MV-4-11 (cell line): Measurements from ENCODE around the gene RTBDN.

Experiments used
- DNase-seq: peaks from one replicate; lab custom pipeline; 2025; lab: John Stamatoyannopoulos, UW

Gene RTBDN

GRCh38 chr19:12834566-12834943, at the start of gene RTBDN:
RTBDN (minus strand) TSS chr19:12834579; CDS start chr19:12829979, 4,600 bp downstream.
- no peak for DNase-seq

- DNase-seq, result no peak
Measured at GRCh38 chr19:12882589-12882988, 48.2 kb upstream of the RTBDN start.

DNA sequence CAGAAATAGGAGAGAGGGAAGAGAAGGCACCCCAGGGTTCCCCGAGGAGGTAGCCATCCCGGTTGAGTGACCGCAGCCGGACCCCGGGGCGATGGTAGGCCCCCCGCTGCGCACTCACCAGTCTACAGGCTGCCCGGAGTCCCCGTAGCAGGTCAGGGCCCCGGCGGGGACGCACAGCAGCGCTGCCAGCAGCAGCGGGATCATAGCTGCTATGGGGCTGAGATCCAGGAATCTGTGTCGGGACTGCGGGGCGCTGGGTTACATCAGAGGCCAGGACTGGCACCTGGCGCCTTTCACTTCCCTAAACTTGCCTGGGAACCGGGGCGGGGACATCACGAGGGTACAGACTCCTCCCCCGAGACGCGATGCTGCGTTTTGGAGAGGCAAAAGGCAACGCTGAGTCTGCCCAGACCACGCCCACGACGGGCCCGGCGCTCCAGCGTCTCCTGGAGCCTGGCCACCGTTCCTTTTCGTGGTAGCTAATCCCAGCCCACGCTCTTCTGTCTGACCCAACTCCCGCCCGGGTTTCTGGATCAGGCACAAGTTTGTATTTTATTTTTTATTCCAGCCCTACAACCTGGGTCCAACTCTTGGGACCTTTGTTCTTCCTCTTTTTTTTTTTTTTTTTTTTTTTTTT, 46.9 kb upstream of the RTBDN start, which contains the start of gene DNASE2:
TSS of gene DNASE2 (minus strand) at position 278 of the 637 bp plus-strand sequence. CDS start at position 204, 74 bp downstream.
- DNase-seq, result peak; percentile 99

- DNase-seq, result no peak
Measured at GRCh38 chr19:12880551-12881171, 46.3 kb upstream of the RTBDN start.

- no peak for DNase-seq
Measured at GRCh38 chr19:12875086-12875485, 40.7 kb upstream of the RTBDN start.

DNA sequence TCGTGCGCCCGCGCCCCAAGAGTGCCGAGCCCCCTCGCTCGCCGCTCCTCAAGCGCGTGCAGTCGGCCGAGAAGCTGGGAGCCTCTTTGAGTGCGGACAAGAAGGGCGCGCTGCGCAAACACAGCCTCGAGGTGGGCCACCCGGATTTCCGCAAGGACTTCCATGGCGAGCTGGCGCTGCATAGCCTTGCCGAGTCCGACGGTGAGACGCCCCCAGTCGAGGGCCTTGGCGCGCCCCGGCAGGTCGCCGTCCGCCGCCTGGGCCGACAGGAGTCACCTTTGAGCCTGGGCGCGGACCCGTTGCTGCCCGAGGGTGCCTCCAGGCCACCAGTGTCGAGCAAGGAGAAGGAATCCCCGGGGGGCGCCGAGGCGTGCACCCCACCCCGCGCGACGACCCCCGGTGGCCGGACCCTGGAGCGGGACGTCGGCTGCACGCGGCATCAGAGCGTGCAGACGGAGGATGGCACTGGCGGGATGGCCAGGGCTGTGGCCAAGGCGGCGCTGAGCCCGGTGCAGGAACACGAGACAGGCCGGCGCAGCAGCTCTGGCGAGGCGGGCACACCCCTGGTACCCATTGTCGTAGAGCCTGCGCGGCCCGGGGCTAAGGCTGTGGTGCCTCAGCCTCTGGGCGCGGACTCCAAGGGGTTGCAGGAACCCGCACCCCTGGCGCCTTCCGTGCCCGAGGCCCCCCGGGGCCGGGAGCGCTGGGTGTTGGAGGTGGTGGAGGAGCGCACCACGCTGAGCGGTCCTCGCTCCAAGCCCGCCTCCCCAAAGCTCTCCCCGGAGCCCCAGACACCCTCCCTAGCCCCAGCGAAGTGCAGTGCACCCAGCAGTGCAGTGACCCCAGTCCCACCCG, 39.7 kb upstream of the RTBDN start:
- DNase-seq, result no peak

DNA sequence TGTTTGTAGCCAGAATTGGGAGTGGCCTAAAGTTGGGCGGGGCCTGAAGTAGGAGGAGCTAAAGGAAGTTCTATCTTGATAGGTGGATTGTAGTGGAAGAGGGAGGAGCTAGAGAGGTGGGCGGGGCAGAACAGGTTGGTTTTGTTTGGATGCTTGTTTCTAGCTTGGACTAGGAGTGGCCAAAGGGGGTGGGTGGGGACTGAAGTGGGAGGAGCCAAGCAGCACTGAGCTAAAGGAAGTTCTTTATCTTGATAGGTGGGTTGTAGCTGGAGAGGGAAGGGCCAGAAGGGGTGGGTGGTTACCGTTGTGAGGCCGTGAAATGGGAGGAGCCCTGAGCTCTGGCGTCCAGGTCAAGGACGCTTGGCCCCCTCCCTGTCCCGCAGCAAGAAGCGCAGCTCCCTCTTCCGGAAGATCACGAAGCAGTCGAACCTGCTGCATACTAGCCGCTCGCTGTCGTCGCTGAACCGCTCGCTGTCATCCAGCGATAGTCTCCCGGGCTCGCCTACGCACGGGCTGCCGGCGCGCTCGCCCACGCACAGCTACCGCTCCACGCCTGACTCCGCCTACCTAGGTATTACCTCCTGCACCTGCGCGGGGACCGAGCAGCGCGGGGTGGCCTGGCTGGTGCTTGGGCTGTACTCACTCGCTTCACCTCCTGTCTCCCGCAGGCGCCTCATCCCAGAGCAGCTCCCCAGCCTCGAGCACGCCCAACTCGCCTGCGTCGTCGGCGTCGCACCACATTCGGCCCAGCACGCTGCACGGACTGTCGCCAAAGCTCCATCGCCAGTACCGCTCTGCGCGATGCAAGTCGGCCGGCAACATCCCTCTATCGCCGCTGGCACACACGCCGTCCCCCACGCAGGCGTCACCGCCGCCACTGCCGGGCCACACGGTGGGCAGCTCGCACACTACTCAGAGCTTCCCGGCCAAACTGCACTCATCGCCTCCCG, 38.8 kb upstream of the RTBDN start:
- DNase-seq, result peak; percentile 28

- DNase-seq, result no peak
Measured at GRCh38 chr19:12872255-12872654, 37.9 kb upstream of the RTBDN start.

DNA sequence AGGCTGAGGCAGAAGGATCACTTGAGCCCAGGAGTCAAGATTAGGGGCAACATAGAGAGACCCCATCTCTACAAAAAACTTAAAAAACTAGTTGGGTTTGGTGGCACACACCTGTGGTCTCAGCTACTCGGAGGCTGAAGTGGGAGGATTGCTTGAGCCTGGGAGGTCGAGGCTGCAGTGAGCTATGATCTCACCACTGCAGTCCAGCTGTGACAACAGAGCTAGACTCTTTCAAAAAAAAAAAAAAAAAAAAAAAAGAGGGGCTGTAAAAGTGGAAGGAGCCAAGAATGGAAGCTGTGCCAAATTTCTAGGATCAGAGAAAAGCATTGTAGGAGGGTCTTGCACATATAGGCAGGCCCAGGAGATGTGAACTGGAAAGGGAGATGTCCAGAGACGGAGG, 37.3 kb upstream of the RTBDN start:
- no peak for DNase-seq

DNA sequence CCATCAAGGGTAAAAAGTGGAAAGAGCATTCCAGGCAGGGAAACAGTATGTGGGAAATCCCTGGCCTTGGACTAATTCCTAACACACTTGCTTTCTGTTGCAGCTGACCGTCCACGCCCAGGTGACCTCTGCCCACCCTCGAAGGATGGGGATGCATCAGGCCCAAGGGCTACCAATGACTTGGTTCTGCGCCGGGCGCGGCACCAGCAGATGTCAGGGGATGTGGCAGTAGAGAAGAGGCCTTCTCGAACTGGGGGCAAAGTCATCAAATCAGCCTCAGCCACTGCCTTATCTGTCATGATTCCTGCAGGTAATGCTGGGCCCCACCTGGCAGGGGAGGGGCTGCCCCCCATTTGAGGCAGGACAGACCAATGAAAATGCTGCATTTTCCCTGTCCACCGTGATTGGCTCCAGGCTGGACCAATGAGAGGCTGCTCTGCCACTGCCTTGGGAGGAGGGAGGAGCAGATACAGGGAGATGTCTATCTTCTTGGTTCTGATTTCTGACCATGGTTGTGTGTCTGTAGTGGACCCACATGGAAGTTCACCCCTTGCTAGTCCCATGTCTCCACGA, 34.2 kb upstream of the RTBDN start:
- no peak for DNase-seq

GRCh38 chr19:12867120-12868099, 33.0 kb upstream of the RTBDN start:
- no peak for DNase-seq

DNA sequence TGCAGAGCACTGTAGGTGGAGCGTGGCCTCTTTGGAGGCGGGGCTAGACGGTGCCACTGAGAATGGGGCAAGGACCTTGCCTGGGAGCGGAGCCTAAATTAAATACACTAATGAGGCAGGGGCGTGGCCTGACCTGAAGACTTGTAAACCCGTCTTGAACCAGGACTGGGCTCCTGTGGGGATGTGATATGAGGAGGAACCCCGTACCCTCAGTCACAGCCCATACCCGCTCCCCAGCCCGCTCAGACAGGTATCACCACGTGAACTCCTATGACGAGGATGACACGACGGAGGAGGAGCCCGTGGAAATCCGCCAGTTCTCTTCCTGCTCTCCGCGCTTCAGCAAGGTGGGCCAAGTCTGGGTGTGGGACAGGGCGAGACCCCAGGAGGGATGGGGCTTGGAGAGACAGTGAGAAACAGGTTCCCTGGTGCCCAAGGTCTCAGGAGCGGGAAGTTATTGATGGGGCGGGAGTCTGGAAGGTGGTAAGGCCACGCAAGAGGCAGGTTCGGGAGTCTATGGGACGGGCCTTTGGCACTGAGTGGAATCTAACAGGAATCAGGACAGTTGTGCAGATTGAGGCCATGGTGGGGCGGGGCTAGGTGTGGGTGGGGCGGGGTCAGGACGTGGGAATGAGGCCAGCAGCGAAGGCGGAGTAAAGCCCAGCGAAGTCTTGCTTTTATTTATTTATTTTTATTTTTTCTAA, 32.2 kb upstream of the RTBDN start:
- no peak for DNase-seq

DNA sequence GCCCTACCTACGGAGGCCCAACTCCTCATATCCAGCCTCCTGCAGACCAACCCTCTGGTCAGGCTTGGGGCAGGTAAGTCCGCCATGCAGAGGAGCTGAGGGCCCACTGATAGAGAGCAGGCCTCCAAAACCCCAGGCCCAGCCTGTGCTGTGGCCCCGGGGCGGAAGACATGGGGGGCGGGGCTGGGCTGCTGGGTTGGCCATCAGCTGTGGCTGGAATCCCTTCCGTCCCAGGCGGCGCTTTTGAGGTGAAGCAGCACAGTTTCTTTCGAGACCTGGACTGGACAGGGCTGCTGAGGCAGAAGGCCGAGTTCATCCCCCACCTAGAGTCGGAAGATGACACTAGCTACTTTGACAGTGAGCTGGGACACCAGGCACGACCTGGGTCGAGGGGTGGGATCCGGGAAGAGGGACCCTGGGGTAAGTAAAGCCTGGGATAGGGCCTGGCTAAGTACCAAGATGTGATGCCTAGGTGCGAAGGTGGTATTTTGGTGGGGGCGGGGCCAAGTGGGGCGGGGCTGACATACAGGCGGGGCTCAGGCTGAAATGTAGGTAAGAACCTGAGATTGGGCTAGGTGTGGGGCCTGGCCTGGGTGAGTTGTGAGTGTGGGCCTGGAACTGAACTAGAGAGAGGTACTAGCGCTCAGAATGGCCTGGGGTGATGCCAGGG, 31.5 kb upstream of the RTBDN start:
- DNase-seq, result no peak

DNA sequence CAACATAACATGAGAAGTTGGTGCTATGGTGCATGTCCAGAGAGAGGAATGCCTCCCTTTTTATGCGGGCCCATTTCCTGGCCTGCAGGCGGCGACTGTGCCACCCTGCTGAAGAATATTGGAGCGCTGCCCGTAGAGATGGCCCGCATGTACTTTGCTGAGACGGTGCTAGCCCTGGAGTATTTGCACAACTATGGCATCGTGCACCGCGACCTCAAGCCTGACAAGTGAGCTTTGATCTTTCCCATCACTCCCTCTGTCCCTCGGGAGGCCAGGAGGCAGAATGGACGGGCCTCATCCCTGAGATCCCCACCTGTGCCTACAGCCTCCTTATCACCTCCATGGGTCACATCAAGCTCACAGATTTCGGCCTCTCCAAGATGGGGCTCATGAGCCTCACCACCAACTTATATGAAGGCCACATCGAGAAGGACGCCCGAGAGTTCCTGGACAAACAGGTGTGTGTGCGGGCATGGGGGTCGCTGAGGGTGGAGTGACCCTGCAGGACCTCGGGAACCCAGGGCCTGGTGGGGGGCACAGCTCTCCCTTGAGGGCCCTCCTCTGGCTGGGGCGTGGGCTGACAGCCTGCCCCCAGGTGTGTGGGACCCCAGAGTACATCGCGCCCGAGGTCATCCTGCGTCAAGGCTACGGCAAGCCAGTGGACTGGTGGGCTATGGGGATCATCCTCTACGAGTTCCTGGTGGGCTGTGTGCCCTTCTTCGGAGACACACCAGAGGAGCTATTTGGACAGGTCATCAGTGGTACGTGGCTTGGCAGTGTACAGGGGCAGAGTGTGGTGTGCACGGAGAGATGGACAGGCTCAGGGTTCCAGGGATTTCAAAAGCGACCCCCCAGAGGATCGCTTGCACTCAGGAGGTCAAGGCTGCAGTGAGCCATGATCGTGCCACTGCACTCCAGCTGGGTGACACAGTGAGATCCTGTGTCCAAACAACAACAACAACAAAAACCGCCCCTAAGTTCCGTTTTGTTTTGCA, 30.6 kb upstream of the RTBDN start:
- DNase-seq, result no peak

DNA sequence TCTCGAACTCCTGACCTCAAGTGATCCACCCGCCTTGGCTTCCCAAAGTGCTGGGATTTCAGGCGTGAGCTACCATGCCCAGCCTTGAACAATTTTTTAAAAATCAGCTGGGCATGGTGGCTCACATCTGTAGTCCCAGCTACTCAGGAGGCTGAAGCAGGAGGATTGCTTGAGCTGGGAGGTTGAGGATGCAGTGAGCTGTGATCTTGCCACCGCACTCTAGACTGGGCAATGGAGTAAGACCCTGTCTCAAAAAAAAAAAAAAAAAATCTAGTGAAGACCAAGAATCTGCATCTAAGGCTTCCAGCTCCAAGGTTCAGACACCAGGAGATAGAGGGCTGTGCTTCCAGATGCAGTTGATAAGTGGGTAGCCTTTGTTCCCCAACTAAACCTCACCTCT, 29.8 kb upstream of the RTBDN start:
- DNase-seq, result no peak

DNA sequence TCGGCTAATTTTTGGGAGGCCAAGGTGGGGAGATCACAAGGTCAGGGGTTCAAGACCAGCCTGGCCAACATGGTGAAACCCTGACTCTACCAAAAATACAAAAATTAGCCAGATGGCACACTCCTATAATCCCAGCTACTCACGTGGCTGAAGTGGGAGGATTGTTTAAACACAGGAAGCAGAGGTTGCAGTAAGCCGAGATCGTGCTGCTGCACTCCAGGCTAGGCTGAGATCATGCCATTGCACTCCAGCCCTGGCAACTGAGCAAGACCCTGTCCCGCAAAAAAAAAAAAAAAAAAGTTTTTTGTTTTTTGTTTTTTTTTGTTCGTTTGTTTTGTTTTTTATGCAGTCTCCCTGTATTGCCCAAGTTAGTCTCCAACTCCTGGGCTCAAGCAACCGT, 25.2 kb upstream of the RTBDN start:
- DNase-seq, result peak; percentile 32

DNA sequence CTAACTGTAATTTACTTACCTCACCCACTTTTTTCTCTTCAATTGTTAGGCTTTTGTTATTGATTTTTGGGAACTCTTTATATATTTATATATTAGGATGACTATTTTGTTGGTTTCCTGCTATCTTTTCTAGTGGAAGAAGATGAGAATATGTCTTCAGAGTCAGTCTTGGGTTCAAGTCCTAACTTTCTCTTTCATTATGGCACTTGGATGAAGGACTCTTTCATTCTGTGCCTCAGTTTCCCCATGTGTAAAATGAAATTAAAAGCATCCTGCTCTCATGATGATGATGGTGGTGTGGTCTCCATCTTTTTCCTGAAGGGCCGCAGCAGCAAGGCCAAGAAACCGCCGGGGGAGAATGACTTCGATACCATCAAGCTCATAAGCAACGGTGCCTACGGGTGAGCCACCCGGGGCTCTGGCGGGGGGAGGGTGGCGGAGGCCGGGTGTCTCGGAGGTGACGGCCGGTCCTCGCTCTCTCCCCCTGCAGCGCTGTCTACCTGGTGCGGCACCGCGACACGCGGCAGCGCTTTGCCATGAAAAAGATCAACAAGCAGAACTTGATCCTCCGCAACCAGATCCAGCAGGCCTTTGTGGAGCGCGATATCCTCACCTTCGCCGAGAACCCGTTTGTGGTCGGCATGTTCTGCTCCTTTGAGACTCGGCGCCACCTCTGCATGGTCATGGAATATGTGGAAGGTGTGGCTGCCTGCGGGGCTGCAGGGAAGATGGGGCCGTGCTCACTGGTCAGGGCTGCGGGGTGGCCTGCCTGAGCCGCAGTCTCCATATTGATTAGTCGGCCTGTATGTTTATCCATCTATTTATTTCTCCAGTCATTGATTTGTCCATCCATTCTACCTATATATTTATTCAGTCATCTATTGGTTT, 23.9 kb upstream of the RTBDN start:
- no peak for DNase-seq
